ENCODE measurements around the gene NXPE1.

GRCh38 chr11:114482114-114482513, 77.6 kb downstream of the NXPE1 start:
- no peak for TF ChIP-seq POLR2A (IDR thresholded peaks at IDR 0.05)
- TF ChIP-seq, protein P1, sequence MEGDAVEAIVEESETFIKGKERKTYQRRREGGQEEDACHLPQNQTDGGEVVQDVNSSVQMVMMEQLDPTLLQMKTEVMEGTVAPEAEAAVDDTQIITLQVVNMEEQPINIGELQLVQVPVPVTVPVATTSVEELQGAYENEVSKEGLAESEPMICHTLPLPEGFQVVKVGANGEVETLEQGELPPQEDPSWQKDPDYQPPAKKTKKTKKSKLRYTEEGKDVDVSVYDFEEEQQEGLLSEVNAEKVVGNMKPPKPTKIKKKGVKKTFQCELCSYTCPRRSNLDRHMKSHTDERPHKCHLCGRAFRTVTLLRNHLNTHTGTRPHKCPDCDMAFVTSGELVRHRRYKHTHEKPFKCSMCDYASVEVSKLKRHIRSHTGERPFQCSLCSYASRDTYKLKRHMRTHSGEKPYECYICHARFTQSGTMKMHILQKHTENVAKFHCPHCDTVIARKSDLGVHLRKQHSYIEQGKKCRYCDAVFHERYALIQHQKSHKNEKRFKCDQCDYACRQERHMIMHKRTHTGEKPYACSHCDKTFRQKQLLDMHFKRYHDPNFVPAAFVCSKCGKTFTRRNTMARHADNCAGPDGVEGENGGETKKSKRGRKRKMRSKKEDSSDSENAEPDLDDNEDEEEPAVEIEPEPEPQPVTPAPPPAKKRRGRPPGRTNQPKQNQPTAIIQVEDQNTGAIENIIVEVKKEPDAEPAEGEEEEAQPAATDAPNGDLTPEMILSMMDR (IDR thresholded peaks at IDR 0.05): no peak

All from transverse colon (tissue), 3 donors.